Measurements from ENCODE around the gene QSOX2.

QSOX2 gene, protein sequence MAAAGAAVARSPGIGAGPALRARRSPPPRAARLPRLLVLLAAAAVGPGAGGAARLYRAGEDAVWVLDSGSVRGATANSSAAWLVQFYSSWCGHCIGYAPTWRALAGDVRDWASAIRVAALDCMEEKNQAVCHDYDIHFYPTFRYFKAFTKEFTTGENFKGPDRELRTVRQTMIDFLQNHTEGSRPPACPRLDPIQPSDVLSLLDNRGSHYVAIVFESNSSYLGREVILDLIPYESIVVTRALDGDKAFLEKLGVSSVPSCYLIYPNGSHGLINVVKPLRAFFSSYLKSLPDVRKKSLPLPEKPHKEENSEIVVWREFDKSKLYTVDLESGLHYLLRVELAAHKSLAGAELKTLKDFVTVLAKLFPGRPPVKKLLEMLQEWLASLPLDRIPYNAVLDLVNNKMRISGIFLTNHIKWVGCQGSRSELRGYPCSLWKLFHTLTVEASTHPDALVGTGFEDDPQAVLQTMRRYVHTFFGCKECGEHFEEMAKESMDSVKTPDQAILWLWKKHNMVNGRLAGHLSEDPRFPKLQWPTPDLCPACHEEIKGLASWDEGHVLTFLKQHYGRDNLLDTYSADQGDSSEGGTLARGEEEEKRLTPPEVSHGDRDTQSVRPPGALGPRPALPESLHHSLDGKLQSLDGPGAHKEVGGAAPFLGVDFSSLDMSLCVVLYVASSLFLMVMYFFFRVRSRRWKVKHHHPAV

DNA sequence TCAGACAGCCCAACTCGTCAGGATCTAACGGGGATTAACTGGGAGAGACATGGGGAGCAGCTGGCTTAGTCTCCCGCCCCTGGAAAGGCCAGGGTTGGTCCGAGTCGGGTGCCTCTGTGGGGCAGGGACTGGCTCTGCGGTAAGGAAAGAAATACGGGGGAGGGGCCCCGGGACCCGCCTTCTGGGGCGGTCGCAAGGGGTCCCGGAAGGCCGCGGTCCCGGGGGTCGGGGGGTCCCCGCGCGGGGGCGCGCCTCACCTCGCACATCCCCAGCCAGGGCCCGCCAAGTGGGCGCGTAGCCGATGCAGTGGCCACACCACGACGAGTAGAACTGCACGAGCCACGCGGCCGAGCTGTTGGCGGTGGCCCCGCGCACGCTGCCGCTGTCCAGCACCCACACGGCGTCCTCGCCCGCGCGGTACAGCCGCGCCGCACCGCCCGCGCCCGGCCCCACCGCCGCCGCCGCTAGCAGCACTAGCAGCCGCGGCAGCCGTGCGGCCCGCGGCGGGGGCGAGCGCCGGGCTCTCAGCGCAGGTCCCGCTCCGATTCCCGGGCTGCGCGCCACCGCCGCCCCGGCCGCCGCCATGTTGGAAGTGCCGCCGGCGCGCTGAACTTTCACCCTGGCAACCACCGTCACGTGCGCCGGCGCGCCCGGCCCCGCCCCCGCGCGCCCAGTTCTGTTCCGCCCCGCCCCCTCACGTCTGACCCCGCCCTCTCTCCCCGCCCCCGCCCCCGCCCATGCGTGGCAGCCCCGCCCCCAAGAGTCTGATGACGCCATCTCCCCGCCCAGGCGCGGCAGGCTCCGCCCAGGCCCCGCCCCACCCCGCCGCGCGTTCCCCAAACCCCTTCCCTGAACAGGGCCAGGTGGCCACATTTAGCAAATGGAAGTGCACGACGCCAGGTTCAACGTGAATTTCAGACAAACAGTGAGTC lies at the start of gene QSOX2:
TSS of gene QSOX2 (minus strand) at position 594 of the 932 bp plus-strand sequence. CDS start at position 585, 9 bp downstream.
- DNase-seq (ENCODE audit: insufficient read length, low spot score), result peak; percentile 93
- no peak for FAIRE-seq
- peak; percentile 75 for TF ChIP-seq POLR2A (IDR thresholded peaks at IDR 0.05; ENCODE audit: low read depth, low read length)

DNA sequence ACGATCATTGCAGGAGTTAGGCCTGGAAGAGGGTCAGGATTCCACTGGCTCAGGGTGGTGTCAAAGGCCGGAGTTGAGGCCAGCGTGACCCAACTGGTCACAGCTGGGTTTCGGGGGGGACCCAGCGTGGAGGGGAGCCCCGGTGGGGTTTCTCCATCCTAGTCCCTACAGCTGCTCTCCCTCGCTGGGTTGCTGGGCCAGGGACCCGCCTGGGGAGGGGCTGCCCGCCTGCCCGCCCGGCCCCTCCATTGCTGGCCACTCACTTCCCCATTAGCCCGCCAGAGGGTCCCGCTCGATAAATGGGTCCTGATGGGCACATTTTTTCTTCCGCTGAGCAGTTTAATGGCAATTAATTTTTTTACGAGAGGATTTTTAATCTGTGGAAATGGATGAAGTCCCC lies 49.4 kb upstream of the QSOX2 start:
- FAIRE-seq (no peak), DNase-seq (ENCODE audit: insufficient read length, low spot score) (no peak)
- TF ChIP-seq POLR2A (IDR thresholded peaks at IDR 0.05; ENCODE audit: low read depth, low read length), result no peak

DNA sequence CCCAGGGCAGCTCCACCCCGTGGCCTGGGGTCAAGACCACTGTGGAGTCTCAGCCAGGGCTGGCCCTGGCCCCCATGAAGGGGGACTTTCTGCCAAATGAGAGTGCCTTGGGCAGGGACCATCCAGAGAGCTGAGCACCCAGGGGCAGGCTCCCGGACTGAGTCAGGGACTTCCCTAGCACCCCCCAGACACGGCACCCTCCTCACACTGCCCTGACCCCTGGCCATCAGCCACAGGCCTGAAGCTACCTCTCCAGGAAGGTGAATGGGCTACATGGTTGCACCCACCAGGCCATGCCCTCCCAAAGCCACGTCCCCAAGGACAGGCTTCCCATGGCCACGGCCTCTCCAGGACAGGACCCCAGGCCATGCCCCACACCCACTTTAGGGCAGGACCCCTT lies 48.8 kb upstream of the QSOX2 start:
- DNase-seq (ENCODE audit: insufficient read length, low spot score) (no peak), FAIRE-seq (no peak)
- no peak for TF ChIP-seq POLR2A (IDR thresholded peaks at IDR 0.05; ENCODE audit: low read depth, low read length)

DNA sequence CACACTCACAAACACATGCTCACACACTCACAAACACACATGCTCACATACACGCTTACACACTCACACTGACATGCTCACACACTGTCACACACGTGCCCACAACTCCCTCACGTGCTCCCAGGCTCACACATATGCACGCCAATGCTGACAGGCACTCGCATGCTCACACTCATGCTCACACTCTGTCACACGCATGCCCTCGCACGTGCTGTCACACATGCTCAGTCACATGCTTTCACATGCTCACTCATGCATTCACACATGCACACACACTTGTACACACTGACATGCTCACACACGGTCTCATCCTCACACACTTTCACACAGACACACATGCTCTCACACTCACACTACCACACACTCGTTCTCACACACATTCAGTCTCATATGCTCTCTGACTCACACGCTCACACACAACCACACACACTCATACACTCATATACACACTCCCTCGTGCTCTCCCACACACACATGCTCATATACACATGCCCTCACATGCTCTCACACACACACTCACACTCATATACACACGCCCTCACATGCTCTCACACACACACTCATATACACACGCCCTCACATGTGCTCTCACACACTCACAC lies 48.0 kb upstream of the QSOX2 start:
- TF ChIP-seq POLR2A (IDR thresholded peaks at IDR 0.05; ENCODE audit: low read depth, low read length), result no peak
- no peak for FAIRE-seq
- DNase-seq (ENCODE audit: insufficient read length, low spot score), result no peak

DNA sequence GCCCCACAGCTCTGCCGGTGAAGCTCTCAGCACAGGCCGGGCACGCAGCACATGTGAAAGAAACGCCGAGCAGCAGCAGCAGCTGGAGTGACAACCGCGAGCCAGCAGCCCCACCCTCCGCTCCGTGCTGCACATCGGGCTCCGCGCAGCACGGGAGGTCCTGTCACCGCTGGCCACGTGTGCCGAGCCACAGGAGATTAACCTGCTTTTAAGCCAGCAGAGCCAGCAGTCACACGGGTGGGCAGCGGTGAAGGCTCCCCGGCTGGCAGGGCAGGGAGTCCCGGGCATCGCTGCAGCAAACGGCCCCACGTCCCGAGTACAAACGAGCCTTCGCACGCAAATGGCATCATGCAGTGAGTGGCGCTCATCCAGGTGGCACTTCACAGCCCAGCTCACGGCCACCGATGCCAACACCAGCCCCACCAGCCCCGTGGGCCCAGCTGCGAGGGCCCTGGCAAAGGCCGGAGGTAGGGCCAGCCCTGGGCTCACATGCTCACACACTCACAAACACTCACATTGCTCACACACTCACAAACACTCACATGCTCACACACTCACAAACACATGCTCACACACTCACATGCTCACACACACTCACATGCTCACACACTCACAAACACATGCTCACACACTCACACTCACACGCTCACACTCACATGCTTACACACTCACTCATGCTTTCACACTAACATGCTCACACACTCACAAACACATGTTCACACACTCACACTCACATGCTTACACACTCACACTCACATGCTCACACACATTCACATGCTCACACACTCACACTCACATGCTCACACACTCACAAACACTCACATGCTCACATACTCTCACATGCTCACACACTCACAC lies 47.2 kb upstream of the QSOX2 start:
- TF ChIP-seq POLR2A (IDR thresholded peaks at IDR 0.05; ENCODE audit: low read depth, low read length), result no peak
- FAIRE-seq (no peak), DNase-seq (ENCODE audit: insufficient read length, low spot score) (no peak)

DNA sequence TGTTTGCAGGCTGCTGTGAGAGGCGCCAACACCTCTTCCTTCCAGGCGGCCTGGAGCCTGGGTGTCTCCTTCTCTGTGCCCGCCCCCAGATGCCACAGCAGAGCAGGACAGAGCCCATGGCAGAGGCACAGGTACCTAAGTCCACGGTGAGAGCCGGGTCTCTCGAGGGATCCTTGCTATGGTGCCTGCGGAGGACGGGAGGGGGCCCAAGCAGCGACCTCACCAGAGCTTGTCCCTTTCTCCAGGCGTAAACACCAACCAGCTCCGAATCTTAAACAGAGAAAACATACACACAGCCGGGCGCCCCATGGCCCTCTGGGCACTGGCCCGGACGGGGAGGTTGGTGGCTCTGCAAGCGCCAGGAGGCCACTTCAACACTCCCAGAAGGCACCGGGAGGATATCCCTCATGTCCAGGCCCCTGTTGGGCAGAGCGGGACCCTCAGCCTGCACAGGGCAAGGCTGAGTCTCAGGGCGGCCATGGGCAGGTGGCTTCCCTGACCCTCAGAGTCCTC lies 46.5 kb upstream of the QSOX2 start:
- no peak for TF ChIP-seq POLR2A (IDR thresholded peaks at IDR 0.05; ENCODE audit: low read depth, low read length)
- FAIRE-seq, result no peak
- DNase-seq (ENCODE audit: insufficient read length, low spot score), result no peak

DNA sequence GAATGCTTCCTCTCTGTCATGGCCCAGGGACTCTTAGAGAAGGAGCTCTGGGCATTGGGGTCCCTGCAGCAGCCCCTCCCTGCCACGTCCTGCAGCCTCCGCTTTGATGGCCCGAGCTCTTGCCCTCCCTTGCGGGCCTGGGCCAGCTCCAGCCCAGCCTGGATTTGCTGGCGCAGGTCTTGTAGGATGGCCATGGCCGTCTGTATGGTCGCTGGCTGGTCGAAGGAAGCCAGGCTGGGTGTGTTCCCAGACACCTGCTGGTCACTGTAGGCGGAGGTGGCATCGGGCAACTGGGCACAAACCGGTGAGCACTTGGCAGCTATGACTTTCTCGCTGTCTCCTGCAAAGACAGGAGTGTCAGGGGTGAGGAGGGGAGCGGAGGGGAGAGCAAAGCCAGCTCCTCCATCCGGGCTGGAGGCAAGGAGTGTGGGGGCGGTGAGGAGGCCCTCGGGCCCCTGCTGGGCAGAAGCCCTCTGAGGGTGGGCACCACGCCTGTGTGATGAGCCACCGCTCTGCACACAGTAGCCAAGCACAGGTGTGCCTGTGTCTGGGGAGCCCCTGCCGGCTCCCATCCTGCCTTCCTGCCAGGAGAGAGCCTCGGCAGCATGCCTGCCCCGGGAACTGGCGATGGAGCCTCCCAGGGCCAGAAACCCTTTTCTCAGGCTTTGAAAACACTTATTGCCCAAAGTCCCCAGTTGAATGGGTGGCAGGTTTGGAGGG lies 45.9 kb upstream of the QSOX2 start:
- no peak for FAIRE-seq
- no peak for DNase-seq (ENCODE audit: insufficient read length, low spot score)
- no peak for TF ChIP-seq POLR2A (IDR thresholded peaks at IDR 0.05; ENCODE audit: low read depth, low read length)

DNA sequence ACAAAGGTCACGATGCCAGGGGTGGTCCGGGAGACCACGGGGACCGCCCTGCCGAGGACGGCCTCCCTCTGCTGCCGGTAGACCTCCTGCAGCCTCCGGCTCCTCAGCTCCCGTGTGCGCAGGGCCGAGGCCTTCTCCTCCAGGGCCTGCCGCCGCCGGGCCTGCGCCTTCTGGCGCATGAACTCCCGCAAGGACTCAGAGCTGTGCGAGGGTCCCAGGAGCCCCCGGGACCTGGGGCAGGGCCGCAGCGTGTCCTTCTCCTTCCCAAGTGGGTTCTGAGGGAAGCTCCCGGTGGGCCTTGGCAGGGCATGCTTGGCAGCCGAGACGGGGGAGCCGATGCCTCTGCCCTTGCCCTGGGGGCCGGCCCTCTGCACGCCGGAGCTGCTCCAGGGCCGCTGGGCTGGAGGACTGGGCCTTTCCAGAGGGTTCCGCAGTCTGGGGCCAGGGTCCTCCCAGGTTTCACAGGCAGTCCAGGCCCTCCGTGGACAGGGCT lies 44.9 kb upstream of the QSOX2 start:
- FAIRE-seq (no peak), DNase-seq (ENCODE audit: insufficient read length, low spot score) (no peak)
- TF ChIP-seq POLR2A (IDR thresholded peaks at IDR 0.05; ENCODE audit: low read depth, low read length), result no peak

DNA sequence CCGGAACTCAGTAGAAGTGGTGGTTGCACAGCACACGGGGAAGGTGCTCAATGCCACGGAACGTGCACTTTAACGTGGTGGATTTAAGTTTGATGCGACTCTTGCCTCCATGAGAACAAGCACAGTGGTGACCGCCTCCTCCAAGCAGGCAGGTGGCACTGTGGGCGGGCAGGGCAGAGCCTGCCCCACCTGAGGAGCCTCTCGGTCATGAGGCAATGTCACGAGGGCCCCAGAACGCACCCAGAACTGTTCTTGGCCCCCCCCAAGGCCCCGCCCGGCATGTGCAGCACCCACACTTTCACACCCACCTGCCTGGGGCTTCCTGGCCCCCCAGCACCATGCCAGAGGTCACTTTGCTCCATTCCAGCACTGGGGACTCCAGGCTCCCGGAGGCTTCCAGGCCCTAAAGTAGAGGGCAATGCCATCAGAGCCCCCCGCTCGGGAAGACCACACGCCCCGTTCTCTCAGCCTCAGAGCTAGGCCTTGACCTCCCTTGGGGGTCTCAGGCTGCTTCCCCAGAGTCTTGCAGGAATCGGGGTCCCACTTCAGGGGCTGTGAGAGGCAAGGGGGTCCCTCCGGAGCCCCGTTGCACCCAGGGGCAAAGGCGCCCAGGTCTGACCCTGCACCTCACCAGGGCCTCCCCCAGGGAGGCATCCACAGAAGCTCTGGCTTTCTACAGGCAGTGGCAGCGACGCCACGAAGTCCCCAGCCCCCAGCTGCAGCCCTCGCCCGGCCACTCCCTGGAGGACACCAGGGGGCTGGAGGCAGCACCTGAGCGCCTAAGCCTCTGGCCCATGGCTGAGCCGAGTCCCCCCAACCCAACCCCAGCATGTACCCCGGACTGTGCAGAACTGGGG lies 44.3 kb upstream of the QSOX2 start:
- DNase-seq (ENCODE audit: insufficient read length, low spot score) (no peak), FAIRE-seq (no peak)
- TF ChIP-seq POLR2A (IDR thresholded peaks at IDR 0.05; ENCODE audit: low read depth, low read length), result no peak

DNA sequence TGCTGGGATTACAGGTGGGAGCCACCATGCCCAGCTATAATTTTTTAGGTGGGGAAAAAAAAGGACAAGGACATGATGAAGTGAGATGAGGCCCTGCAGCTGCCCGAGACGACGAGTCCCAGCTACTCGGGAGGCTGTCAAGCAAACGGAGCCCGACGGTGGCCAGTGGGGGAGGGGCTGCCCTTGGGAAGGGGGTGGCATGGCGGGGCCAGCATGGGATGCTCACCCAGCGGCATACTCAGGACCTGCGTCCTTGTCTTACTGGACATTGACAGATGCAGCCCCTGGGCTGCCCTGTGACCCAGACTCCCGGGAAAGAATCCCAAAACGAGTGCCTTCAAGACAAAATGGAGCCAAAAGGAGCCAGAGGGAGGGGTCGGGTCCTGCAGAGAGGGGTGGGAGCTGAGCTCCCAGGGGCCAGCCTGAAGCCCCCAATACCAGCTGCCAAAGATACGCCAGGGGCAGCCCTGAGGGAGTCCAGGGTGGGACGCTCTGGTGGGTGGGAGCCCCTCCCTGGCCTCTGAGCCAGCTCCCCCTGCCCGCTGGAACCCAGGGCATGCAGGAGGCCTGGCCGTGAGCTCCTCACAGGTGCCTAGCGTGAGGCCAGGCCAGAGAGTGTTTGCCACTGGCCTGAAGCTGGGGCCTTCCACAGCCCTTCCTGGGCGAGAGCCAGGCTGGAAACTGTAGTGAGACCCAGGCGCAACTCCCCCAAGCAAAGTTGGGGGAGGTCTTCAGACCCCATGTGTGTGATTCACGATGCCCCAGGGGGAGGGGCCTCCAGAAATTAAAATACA lies 42.5 kb upstream of the QSOX2 start:
- TF ChIP-seq POLR2A (IDR thresholded peaks at IDR 0.05; ENCODE audit: low read depth, low read length), result no peak
- FAIRE-seq (no peak), DNase-seq (ENCODE audit: insufficient read length, low spot score) (no peak)

Data from H54 (cell line).